DND-41 (cell line): ENCODE measurements around the gene ZNRF2.

ENCODE experiments used
- ATAC-seq: fragments of 200-7000 bp; cut with Tn5 transposase; 3 replicates; pipeline ENCODE4 v1.9.1; 2021; ENCODE audit warnings: low read depth; ENCODE audit not compliant: insufficient read depth
- DNase-seq: peaks from one replicate; pipeline ENCODE4 v3.0.0-alpha.2; 2020
- H2AFZ ChIP-seq: 2 replicates; pipeline ENCODE4 v1.6.0; 2012; ENCODE audit warnings: low read depth, low read length
- H3K27ac ChIP-seq: 2 replicates; pipeline ENCODE4 v1.5.1; 2012; ENCODE audit warnings: low read length, inconsistent platforms
- H3K27me3 ChIP-seq: fragments of 200-600 bp; sonication (generic); 2 replicates; pipeline ENCODE4 v1.6.0; 2012; ENCODE audit warnings: low read length, mild to moderate bottlenecking, inconsistent platforms; ENCODE audit not compliant: insufficient read depth, poor library complexity
- H3K36me3 ChIP-seq: 2 replicates; pipeline ENCODE4 v1.5.1; 2012; ENCODE audit warnings: low read length, inconsistent platforms; ENCODE audit not compliant: insufficient read depth
- H3K4me1 ChIP-seq: 2 replicates; pipeline ENCODE4 v1.5.1; 2012; ENCODE audit warnings: mild to moderate bottlenecking, low read length; ENCODE audit not compliant: insufficient read depth
- H3K4me2 ChIP-seq: 2 replicates; pipeline ENCODE4 v1.6.0; 2012; ENCODE audit warnings: mild to moderate bottlenecking, moderate library complexity, low read length, inconsistent platforms; ENCODE audit not compliant: insufficient read depth
- H3K4me3 ChIP-seq, 2 experiments: fragments of 200-600 bp in 1 of 2; shearing (Covaris generic) in 1 of 2; 2 replicates each; pipeline ENCODE4 v1.5.1; 2012 to 2016; ENCODE audit warnings: inconsistent platforms in 2 of 2, low read length in 2 of 2, mild to moderate bottlenecking in 2 of 2, low read depth in 1 of 2, moderate library complexity in 1 of 2
- H3K79me2 ChIP-seq: 2 replicates; pipeline ENCODE4 v1.6.0; 2012; ENCODE audit warnings: low read length, inconsistent platforms; ENCODE audit not compliant: insufficient read depth
- H3K9ac ChIP-seq: 2 replicates; pipeline ENCODE4 v1.6.0; 2012; ENCODE audit warnings: low read depth, mild to moderate bottlenecking, inconsistent platforms, low read length, moderate library complexity
- H3K9me3 ChIP-seq: 2 replicates; pipeline ENCODE4 v1.5.1; 2012; ENCODE audit warnings: low read length, moderate library complexity, mild to moderate bottlenecking, inconsistent platforms; ENCODE audit not compliant: insufficient read depth, severe bottlenecking
- H4K20me1 ChIP-seq: 2 replicates; pipeline ENCODE4 v1.6.0; 2012; ENCODE audit warnings: low read length; ENCODE audit not compliant: insufficient read depth
- CTCF ChIP-seq: IDR thresholded peaks from 2 replicates; pipeline ENCODE4 v1.5.1; 2012; ENCODE audit warnings: borderline replicate concordance, low read length, moderate library complexity, mild to moderate bottlenecking; ENCODE audit not compliant: poor library complexity, severe bottlenecking; ENCODE audit errors: extremely low read depth
- EZH2 ChIP-seq: IDR thresholded peaks from 3 replicates; pipeline ENCODE4 v1.6.1; 2012; ENCODE audit warnings: borderline replicate concordance, low read depth, mild to moderate bottlenecking, moderate library complexity, low read length, inconsistent platforms; ENCODE audit not compliant: severe bottlenecking

ZNRF2 gene

GRCh38 chr7:30321089-30321881 lies 36.9 kb downstream of the ZNRF2 start:
- H2AFZ ChIP-seq, result no peak overlapping the region
- 0 out of 2 replicates have a peak, but pooled peaks cover 10% of the 10 kb centered on the region for H3K4me1 ChIP-seq
- H3K27ac ChIP-seq, result no peak overlapping the region
- H3K4me2 ChIP-seq, result 0 out of 2 replicates have a peak overlapping the region, but pooled peaks have one; percentile 12
- TF ChIP-seq CTCF (no peak), EZH2 (no peak)
- H3K27me3 ChIP-seq, result no peaks in the 10 kb centered on the region
- no peak for DNase-seq
- H3K36me3 ChIP-seq, result peaks cover 11% of the 10 kb centered on the region; the same call in 1 of the 2 replicates
- H3K9me3 ChIP-seq, result no peaks in the 10 kb centered on the region
- peaks cover 48% of the 10 kb centered on the region for H4K20me1 ChIP-seq
- H3K4me3 ChIP-seq, result no peak overlapping the region
- no peak overlapping the region for H3K9ac ChIP-seq
- H3K79me2 ChIP-seq, result peaks cover 92% of the 10 kb centered on the region
- 0 out of 3 replicates have a peak, but pooled peaks have one; percentile 35 for ATAC-seq

- Histone ChIP-seq H3K4me3 (no peak overlapping the region), H3K27ac (no peak overlapping the region), H3K27me3 (no peaks in the 10 kb centered on the region), H2AFZ (no peak overlapping the region), H4K20me1 (peaks cover 47% of the 10 kb centered on the region), H3K79me2 (peaks cover 91% of the 10 kb centered on the region), H3K9me3 (no peaks in the 10 kb centered on the region), H3K36me3 (peaks cover 12% of the 10 kb centered on the region; the same call in 1 of the 2 replicates), H3K4me2 (0 out of 2 replicates have a peak overlapping the region, but pooled peaks have one; percentile 12), H3K4me1 (0 out of 2 replicates have a peak, but pooled peaks cover 10% of the 10 kb centered on the region), H3K9ac (no peak overlapping the region)
- TF ChIP-seq CTCF, result no peak
- no peak for TF ChIP-seq EZH2
- DNase-seq (no peak), ATAC-seq (no peak)
These were observed 37.4 kb downstream of the ZNRF2 start for GRCh38 chr7:30321882-30322192.

- H3K9ac ChIP-seq, result no peak overlapping the region
- no peak overlapping the region for H3K4me3 ChIP-seq
These were observed 38.0 kb downstream of the ZNRF2 start for GRCh38 chr7:30322271-30323005.

More at GRCh38 chr7:30322271-30323005, 38.0 kb downstream of the ZNRF2 start:
- no peak overlapping the region for H3K4me2 ChIP-seq
- H3K79me2 ChIP-seq, result peaks cover 91% of the 10 kb centered on the region
- no peaks in the 10 kb centered on the region for H3K27me3 ChIP-seq
- TF ChIP-seq CTCF, result no peak
- no peak for TF ChIP-seq EZH2
- peaks cover 12% of the 10 kb centered on the region; the same call in 1 of the 2 replicates for H3K36me3 ChIP-seq
- H3K27ac ChIP-seq, result no peak overlapping the region
- H4K20me1 ChIP-seq, result peaks cover 41% of the 10 kb centered on the region
- ATAC-seq, result peak; percentile 78
- 0 out of 2 replicates have a peak, but pooled peaks cover 10% of the 10 kb centered on the region for H3K4me1 ChIP-seq
- H2AFZ ChIP-seq, result no peak overlapping the region
- H3K9me3 ChIP-seq, result no peaks in the 10 kb centered on the region
- no peak for DNase-seq
